Caco-2 (cell line): Measurements from ENCODE around the gene VIPR2. TPM values are rescaled to one million over a fixed set of nuclear protein-coding genes. Genes with fewer than 3 reads are reported as not detected.
"Not testable (repeated sequence)": the region's sequence is repeated elsewhere in the genome, so short reads cannot be mapped to it uniquely, and the experiment has no call there.

Experiments
- BruUV-seq: library from RNA; stranded (reverse); fragments of 400-500 nt; replicated peaks from 2 replicates; lab custom pipeline; 2021; lab: Mats Ljungman, UMichigan
- CTCF ChIA-PET: fragments of 300-600 bp; sonication (Branson Sonifier 250); formaldehyde crosslinking; loops from one replicate; lab custom pipeline; 2022; ENCODE audit warnings: antibody characterized with exemption; lab: Charles Lee
- POLR2A ChIA-PET: fragments of 300-600 bp; sonication (Branson Sonifier 250); formaldehyde crosslinking; loops from one replicate; lab custom pipeline; 2022; ENCODE audit warnings: antibody characterized with exemption; lab: Charles Lee
- DNase-seq, 2 experiments: peaks; one replicate each; pipeline versions ENCODE4 v3.0.0 to v3.0.0-alpha.2; 2020 to 2022
- H3K27me3 ChIP-seq: replicated peaks from 2 replicates; pipeline ENCODE4 v1.6.0; 2011; ENCODE audit warnings: low read length; ENCODE audit not compliant: control insufficient read depth, insufficient read depth
- H3K36me3 ChIP-seq: 2 replicates; pipeline ENCODE4 v1.5.1; 2011; ENCODE audit warnings: low read length; ENCODE audit not compliant: control insufficient read depth, insufficient read depth
- H3K4me1 ChIP-seq: fragments of 250-450 bp; sonication (Bioruptor Pico); 2 replicates; pipeline ENCODE4 v1.5.1; 2020; ENCODE audit warnings: mild to moderate bottlenecking
- H3K4me3 ChIP-seq: 2 replicates; pipeline ENCODE4 v1.5.1; 2011; ENCODE audit warnings: low read depth, mild to moderate bottlenecking, control low read depth, low read length
- H3K9me3 ChIP-seq: fragments of 250-450 bp; sonication (Bioruptor Pico); 2 replicates; pipeline ENCODE4 v1.5.1; 2020; ENCODE audit warnings: mild to moderate bottlenecking, moderate library complexity
- H3K27ac Mint-ChIP-seq: one replicate; pipeline ENCODE4 v1.8.0; 2022; ENCODE audit warnings: mixed read lengths; ENCODE audit not compliant: unreplicated experiment
- H3K27me3 Mint-ChIP-seq: one replicate; pipeline ENCODE4 v1.8.0; 2022; ENCODE audit warnings: mixed read lengths; ENCODE audit not compliant: insufficient read depth, unreplicated experiment
- H3K36me3 Mint-ChIP-seq: one replicate; pipeline ENCODE4 v1.8.0; 2022; ENCODE audit warnings: mild to moderate bottlenecking, mixed read lengths; ENCODE audit not compliant: insufficient read depth, unreplicated experiment
- H3K4me1 Mint-ChIP-seq: one replicate; pipeline ENCODE4 v1.8.0; 2022; ENCODE audit warnings: low read depth, mixed read lengths; ENCODE audit not compliant: unreplicated experiment
- H3K4me3 Mint-ChIP-seq: one replicate; pipeline ENCODE4 v1.8.0; 2022; ENCODE audit warnings: mild to moderate bottlenecking, moderate library complexity, mixed read lengths; ENCODE audit not compliant: unreplicated experiment
- H3K9me3 Mint-ChIP-seq: one replicate; pipeline ENCODE4 v1.8.0; 2022; ENCODE audit warnings: mixed read lengths; ENCODE audit not compliant: unreplicated experiment
- intact Hi-C: fragments of 100-400 bp; cut with micrococcal nuclease; formaldehyde crosslinking; loops from one replicate; pipeline ENCODE4 v1.10.0; 2022; ENCODE audit not compliant: unreplicated experiment
- total RNA-seq: library from RNA; stranded (reverse); gene quantifications from 2 replicates; pipeline ENCODE4 v1.2.3, GENCODE V29; 2022
- TF ChIP-seq, protein P1 (sequence below), 2 experiments: fragments of 200-600 bp in 1 of 2; IDR thresholded peaks; 1 replicate in 1 of 2; 2 replicates in 1 of 2; pipeline versions ENCODE4 v1.5.1 to v1.8.0; 2011 to 2022; ENCODE audit warnings: antibody characterized with exemption in 1 of 2, control low read depth in 1 of 2, inconsistent platforms in 1 of 2, low read depth in 1 of 2, low read length in 1 of 2, mild to moderate bottlenecking in 1 of 2, moderate library complexity in 1 of 2; ENCODE audit not compliant: insufficient read depth in 1 of 2, severe bottlenecking in 1 of 2, unreplicated experiment in 1 of 2

VIPR2 gene
- total RNA-seq, 1 experiment from 2014 or later: not detected

DNA sequence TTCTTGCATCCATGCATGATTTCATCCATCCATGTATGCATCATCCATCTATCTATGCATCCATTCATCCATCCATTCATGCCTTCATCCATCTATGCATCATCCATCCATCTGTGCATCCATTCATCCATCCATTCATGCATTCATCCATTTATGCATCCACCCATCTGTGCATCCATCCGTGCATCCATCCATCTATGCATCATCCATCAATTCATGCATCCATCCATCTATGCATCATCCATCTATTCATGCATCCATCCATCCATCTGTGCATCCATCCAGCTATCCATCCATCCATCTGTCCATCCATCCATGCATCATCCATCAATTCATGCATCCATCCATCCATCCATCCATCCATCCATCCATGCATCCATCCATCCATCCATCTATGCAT lies 157.0 kb downstream of the VIPR2 start:
- TF ChIP-seq, protein P1, sequence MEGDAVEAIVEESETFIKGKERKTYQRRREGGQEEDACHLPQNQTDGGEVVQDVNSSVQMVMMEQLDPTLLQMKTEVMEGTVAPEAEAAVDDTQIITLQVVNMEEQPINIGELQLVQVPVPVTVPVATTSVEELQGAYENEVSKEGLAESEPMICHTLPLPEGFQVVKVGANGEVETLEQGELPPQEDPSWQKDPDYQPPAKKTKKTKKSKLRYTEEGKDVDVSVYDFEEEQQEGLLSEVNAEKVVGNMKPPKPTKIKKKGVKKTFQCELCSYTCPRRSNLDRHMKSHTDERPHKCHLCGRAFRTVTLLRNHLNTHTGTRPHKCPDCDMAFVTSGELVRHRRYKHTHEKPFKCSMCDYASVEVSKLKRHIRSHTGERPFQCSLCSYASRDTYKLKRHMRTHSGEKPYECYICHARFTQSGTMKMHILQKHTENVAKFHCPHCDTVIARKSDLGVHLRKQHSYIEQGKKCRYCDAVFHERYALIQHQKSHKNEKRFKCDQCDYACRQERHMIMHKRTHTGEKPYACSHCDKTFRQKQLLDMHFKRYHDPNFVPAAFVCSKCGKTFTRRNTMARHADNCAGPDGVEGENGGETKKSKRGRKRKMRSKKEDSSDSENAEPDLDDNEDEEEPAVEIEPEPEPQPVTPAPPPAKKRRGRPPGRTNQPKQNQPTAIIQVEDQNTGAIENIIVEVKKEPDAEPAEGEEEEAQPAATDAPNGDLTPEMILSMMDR (IDR thresholded peaks at IDR 0.05; ENCODE audit: insufficient read depth in 1 of 2, low read depth in 1 of 2, low read length in 1 of 2, severe bottlenecking in 1 of 2, unreplicated experiment in 1 of 2): no peak
- intact Hi-C loops: no loop called here
- Histone ChIP-seq H3K36me3 (no peaks in the 10 kb centered on the region), H3K9me3 (peaks cover 28% of the 10 kb centered on the region), H3K4me1 (no peaks in the 10 kb centered on the region), H3K4me3 (no peak overlapping the region), H3K27me3 (no peaks in the 10 kb centered on the region)
- DNase-seq: no peak
- no TSS peak for BruUV-seq
- H3K4me1 Mint-ChIP-seq: no peaks in the 10 kb centered on the region
- H3K9me3 Mint-ChIP-seq: peaks cover 9% of the 10 kb centered on the region
- H3K27ac Mint-ChIP-seq: no peak overlapping the region
- H3K4me3 Mint-ChIP-seq: no peak overlapping the region
- ChIA-PET POLR2A (no interaction called here), CTCF (no interaction called here)
- H3K36me3 Mint-ChIP-seq: no peaks in the 10 kb centered on the region
- H3K27me3 Mint-ChIP-seq: no peaks in the 10 kb centered on the region

DNA sequence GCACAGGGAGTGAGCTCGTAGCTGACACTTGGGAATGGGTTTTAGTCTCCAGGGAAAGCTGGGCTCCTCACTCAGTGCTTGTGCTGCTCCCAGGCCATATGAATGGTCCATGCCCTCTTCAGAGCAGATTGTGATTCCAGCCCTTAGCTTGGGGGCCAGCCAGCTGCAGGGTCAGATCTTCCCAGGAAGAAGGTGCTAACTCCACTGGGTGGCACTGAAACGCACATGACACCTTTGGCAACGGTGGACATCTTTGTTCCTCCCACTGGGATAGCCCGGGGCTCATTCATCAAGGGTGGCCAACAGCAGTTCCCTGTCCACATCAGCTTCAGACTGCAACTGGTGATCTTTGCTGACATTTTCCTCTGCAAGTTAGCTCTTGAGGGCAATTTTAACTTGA lies 159.1 kb downstream of the VIPR2 start:
- no peaks in the 10 kb centered on the region for H3K36me3 ChIP-seq
- Mint-ChIP-seq H3K36me3 (no peaks in the 10 kb centered on the region), H3K27me3 (no peaks in the 10 kb centered on the region), H3K9me3 (peaks cover 13% of the 10 kb centered on the region), H3K27ac (no peak overlapping the region), H3K4me1 (no peaks in the 10 kb centered on the region), H3K4me3 (no peak overlapping the region)
- intact Hi-C loops: no loop called here
- no peaks in the 10 kb centered on the region for H3K4me1 ChIP-seq
- no TSS peak for BruUV-seq
- peaks cover 39% of the 10 kb centered on the region for H3K9me3 ChIP-seq
- TF ChIP-seq, protein P1 (IDR thresholded peaks at IDR 0.05; ENCODE audit: insufficient read depth in 1 of 2, low read depth in 1 of 2, low read length in 1 of 2, severe bottlenecking in 1 of 2, unreplicated experiment in 1 of 2): no peak
- CTCF ChIA-PET: no interaction called here
- DNase-seq: no peak
- no peaks in the 10 kb centered on the region for H3K27me3 ChIP-seq
- POLR2A ChIA-PET: no interaction called here
- no peak overlapping the region for H3K4me3 ChIP-seq

DNA sequence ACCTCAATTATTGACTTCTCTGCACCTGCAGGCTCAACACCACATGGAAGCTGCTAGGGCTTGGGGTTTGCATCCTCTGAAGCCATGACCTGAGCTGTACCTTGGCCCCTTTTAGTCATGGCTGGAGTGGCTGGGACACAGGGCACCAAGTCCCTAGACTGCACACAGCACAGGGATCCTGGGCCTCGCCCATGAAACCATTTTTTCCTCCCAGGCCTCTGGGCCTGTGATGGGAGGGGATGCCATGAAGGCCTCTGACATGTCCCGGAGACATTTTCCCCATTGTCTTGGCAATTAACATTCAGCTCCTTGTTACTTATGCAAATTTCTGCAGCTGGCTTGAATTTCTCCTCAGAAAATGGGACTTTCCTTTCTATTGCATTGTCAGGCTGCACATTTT lies 160.7 kb downstream of the VIPR2 start:
- H3K36me3 Mint-ChIP-seq, H3K4me3 ChIP-seq, CTCF ChIA-PET, DNase-seq, H3K27me3 ChIP-seq, H3K27me3 Mint-ChIP-seq, intact Hi-C loops, POLR2A ChIA-PET, H3K4me1 Mint-ChIP-seq, H3K27ac Mint-ChIP-seq, H3K36me3 ChIP-seq, H3K4me1 ChIP-seq, H3K4me3 Mint-ChIP-seq, BruUV-seq: not testable (repeated sequence)
- H3K9me3 Mint-ChIP-seq: peaks cover 27% of the 10 kb centered on the region
- H3K9me3 ChIP-seq: peaks cover 39% of the 10 kb centered on the region

DNA sequence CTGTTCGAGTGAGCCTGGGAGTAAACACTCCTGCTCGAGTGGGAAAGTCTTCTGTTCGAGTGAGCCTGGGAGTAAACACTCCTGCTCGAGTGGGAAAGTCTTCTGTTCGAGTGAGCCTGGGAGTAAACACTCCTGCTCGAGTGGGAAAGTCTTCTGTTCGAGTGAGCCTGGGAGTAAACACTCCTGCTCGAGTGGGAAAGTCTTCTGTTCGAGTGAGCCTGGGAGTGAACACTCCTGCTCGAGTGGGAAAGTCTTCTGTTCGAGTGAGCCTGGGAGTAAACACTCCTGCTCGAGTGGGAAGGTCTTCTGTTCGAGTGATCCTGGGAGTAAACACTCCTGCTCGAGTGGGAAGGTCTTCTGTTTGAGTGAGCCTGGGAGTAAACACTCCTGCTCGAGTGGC lies 162.6 kb downstream of the VIPR2 start:
- H3K27ac Mint-ChIP-seq, H3K27me3 Mint-ChIP-seq, H3K36me3 ChIP-seq, CTCF ChIA-PET, H3K4me3 Mint-ChIP-seq, H3K4me3 ChIP-seq, DNase-seq, H3K4me1 Mint-ChIP-seq, H3K27me3 ChIP-seq, H3K36me3 Mint-ChIP-seq, H3K4me1 ChIP-seq, BruUV-seq, POLR2A ChIA-PET, intact Hi-C loops: not testable (repeated sequence)
- peaks cover 39% of the 10 kb centered on the region for H3K9me3 ChIP-seq
- peaks cover 27% of the 10 kb centered on the region for H3K9me3 Mint-ChIP-seq
